ENCODE results near the gene ATP8B2. TPM values are rescaled to one million over a fixed set of nuclear protein-coding genes. Genes with fewer than 3 reads are reported as not detected.

ATP8B2 gene
- total and polyA plus RNA-seq, 4 donors = 0.75 to 16.2 (median 5.3) TPM

DNA sequence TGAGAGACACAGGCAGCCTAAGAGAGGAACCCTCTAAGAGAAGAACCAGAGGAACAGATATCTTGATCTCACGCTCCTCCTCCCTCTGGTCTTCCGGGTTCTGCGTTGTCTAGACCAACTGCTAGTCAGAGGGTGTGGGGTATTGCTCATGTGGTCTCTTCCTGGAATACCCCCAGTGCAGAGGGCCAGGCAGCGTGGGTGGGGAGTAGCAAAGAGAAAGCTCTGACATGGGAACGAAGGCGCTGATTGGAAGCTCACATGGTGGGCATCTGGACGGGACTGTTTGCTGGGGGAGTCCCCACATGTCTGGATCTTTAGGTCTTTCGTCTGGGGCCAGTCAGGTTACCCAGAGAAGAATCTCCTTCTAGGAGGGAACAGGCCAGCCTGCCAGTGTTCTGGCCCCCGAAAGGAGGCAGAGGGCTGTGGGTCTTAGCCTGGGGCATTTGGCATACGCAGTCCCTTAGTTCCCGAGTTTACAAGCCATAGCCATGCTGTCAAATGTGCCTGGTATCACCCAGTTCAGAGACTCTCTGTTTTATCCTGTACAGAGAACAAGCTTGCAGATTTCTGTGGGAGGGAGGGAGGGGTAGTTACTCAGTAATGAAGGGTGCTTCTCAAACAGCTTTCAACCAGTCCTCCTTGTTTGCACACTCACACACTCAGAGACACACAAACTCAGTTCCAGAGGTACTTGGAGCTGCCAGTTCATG, 61.5 kb downstream of the ATP8B2 start:
- H3K9me3 ChIP-seq (ENCODE audit: control insufficient read depth in 4 of 4, low read length in 3 of 4) = no peaks in the 10 kb centered on the region
- H3K4me3 ChIP-seq (ENCODE audit: low read depth in 1 of 3, low read length in 3 of 3) = no peak overlapping the region
- DNase-seq (ENCODE audit: low spot score) = no peak
- no peak overlapping the region for H3K27ac ChIP-seq (ENCODE audit: low read depth in 1 of 2, low read length in 2 of 2)
- no peaks in the 10 kb centered on the region for H3K27me3 ChIP-seq (ENCODE audit: control insufficient read depth in 4 of 4, insufficient read depth in 4 of 4, low read length in 3 of 4)
- peaks cover 0 to 9% (median 3%) of the 10 kb centered on the region in 4 donors for H3K4me1 ChIP-seq (ENCODE audit: control insufficient read depth in 4 of 4, insufficient read depth in 4 of 4, low read length in 3 of 4)
- WGBS = 72% methylated on average over 11 of the region's 11 CpGs
- H3K36me3 ChIP-seq (ENCODE audit: control insufficient read depth in 4 of 4, insufficient read depth in 3 of 4, low read depth in 1 of 4, low read length in 3 of 4) = no peaks in the 10 kb centered on the region
- TF ChIP-seq, protein P1, sequence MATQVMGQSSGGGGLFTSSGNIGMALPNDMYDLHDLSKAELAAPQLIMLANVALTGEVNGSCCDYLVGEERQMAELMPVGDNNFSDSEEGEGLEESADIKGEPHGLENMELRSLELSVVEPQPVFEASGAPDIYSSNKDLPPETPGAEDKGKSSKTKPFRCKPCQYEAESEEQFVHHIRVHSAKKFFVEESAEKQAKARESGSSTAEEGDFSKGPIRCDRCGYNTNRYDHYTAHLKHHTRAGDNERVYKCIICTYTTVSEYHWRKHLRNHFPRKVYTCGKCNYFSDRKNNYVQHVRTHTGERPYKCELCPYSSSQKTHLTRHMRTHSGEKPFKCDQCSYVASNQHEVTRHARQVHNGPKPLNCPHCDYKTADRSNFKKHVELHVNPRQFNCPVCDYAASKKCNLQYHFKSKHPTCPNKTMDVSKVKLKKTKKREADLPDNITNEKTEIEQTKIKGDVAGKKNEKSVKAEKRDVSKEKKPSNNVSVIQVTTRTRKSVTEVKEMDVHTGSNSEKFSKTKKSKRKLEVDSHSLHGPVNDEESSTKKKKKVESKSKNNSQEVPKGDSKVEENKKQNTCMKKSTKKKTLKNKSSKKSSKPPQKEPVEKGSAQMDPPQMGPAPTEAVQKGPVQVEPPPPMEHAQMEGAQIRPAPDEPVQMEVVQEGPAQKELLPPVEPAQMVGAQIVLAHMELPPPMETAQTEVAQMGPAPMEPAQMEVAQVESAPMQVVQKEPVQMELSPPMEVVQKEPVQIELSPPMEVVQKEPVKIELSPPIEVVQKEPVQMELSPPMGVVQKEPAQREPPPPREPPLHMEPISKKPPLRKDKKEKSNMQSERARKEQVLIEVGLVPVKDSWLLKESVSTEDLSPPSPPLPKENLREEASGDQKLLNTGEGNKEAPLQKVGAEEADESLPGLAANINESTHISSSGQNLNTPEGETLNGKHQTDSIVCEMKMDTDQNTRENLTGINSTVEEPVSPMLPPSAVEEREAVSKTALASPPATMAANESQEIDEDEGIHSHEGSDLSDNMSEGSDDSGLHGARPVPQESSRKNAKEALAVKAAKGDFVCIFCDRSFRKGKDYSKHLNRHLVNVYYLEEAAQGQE (IDR thresholded peaks at IDR 0.05) = no peak
- TF ChIP-seq, protein P2, sequence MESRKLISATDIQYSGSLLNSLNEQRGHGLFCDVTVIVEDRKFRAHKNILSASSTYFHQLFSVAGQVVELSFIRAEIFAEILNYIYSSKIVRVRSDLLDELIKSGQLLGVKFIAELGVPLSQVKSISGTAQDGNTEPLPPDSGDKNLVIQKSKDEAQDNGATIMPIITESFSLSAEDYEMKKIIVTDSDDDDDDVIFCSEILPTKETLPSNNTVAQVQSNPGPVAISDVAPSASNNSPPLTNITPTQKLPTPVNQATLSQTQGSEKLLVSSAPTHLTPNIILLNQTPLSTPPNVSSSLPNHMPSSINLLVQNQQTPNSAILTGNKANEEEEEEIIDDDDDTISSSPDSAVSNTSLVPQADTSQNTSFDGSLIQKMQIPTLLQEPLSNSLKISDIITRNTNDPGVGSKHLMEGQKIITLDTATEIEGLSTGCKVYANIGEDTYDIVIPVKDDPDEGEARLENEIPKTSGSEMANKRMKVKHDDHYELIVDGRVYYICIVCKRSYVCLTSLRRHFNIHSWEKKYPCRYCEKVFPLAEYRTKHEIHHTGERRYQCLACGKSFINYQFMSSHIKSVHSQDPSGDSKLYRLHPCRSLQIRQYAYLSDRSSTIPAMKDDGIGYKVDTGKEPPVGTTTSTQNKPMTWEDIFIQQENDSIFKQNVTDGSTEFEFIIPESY (IDR thresholded peaks at IDR 0.05) = no peak
- TF ChIP-seq SP1 (IDR thresholded peaks at IDR 0.05) (peak; percentile 22), FOXA1 (IDR thresholded peaks at IDR 0.05) (no peak), RXRA (IDR thresholded peaks at IDR 0.05) (peak in 1 of 2 donors; percentile 15), JUND (IDR thresholded peaks at IDR 0.05) (no peak), FOXA2 (IDR thresholded peaks at IDR 0.05) (no peak), HNF4G (IDR thresholded peaks at IDR 0.05) (no peak), YY1 (IDR thresholded peaks at IDR 0.05) (no peak), HNF4A (conservative IDR thresholded peaks at IDR 0.05) (peak in 1 of 2 donors; percentile 11), RAD21 (IDR thresholded peaks at IDR 0.05) (peak in 1 of 2 donors; percentile 32)
- TF ChIP-seq, protein P3, sequence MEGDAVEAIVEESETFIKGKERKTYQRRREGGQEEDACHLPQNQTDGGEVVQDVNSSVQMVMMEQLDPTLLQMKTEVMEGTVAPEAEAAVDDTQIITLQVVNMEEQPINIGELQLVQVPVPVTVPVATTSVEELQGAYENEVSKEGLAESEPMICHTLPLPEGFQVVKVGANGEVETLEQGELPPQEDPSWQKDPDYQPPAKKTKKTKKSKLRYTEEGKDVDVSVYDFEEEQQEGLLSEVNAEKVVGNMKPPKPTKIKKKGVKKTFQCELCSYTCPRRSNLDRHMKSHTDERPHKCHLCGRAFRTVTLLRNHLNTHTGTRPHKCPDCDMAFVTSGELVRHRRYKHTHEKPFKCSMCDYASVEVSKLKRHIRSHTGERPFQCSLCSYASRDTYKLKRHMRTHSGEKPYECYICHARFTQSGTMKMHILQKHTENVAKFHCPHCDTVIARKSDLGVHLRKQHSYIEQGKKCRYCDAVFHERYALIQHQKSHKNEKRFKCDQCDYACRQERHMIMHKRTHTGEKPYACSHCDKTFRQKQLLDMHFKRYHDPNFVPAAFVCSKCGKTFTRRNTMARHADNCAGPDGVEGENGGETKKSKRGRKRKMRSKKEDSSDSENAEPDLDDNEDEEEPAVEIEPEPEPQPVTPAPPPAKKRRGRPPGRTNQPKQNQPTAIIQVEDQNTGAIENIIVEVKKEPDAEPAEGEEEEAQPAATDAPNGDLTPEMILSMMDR (IDR thresholded peaks at IDR 0.05; ENCODE audit: low read depth, low read length, missing input control) = no peak
- H3K9ac ChIP-seq (ENCODE audit: low read depth in 1 of 2, low read length in 2 of 2) = no peak overlapping the region

DNA sequence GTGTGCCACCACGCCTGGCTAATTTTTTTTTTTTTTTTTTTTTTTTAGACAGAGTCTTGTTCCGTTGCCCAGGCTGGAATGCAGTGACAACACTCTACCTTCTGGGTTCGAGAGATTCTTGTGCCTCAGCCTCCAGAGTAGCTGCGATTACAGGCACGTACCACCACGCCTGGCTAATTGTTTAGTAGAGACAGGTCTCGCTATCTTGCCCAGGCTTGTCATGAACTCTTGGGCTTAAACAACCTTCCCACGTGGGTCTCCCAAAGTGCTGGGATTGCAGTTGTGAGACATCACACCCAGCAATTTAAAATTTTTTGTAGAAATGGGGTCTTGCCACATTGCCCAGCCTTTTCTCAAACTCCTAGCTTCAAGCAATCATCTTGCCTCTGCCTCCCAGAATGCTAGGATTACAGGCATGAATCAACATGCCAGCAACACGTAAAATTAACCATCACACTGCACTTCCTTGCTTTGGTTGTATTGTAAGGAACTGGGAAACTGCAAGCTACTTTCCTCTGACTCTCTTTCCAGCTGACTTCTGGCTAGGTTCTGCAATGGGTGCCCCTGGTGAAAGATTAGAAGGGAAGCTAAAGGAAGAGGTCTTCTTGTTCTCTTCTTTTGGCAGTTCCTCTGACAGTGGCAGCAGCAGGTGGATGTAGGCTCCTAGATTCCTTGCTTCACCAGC, 65.9 kb downstream of the ATP8B2 start:
- peaks cover 0 to 2% (median 0%) of the 10 kb centered on the region in 4 donors for H3K9me3 ChIP-seq (ENCODE audit: control insufficient read depth in 4 of 4, low read length in 3 of 4)
- no peak overlapping the region for H3K27ac ChIP-seq (ENCODE audit: low read depth in 1 of 2, low read length in 2 of 2)
- no peaks in the 10 kb centered on the region for H3K36me3 ChIP-seq (ENCODE audit: control insufficient read depth in 4 of 4, insufficient read depth in 3 of 4, low read depth in 1 of 4, low read length in 3 of 4)
- no peaks in the 10 kb centered on the region for H3K27me3 ChIP-seq (ENCODE audit: control insufficient read depth in 4 of 4, insufficient read depth in 4 of 4, low read length in 3 of 4)
- DNase-seq (ENCODE audit: low spot score) = no peak
- TF ChIP-seq NR2F2 (IDR thresholded peaks at IDR 0.05) (no peak), TAF1 (conservative IDR thresholded peaks at IDR 0.05) (no peak), RAD21 (IDR thresholded peaks at IDR 0.05) (no peak)
- TF ChIP-seq, protein P2 (IDR thresholded peaks at IDR 0.05) = no peak
- TF ChIP-seq, protein P3 (IDR thresholded peaks at IDR 0.05; ENCODE audit: low read depth, low read length, missing input control) = no peak
- H3K9ac ChIP-seq (ENCODE audit: low read depth in 1 of 2, low read length in 2 of 2) = no peak overlapping the region
- no peak overlapping the region for H3K4me3 ChIP-seq (ENCODE audit: low read depth in 1 of 3, low read length in 3 of 3)
- 94% methylated on average over 9 of the region's 9 CpGs for WGBS
- H3K4me1 ChIP-seq (ENCODE audit: control insufficient read depth in 4 of 4, insufficient read depth in 4 of 4, low read length in 3 of 4) = peaks cover 0 to 6% (median 0%) of the 10 kb centered on the region in 4 donors
